NCI-H1048 (cell line): Measurements from ENCODE around the gene FUT3.
"Not testable (repeated sequence)": the region's sequence is repeated elsewhere in the genome, so short reads cannot be mapped to it uniquely, and the experiment has no call there.

Source experiments
- DNase-seq: peaks from one replicate; lab custom pipeline; 2025; lab: John Stamatoyannopoulos, UW

Gene FUT3

GRCh38 chr19:5851302-5851701 is at the start of gene FUT3:
Gene FUT3, minus strand, starts transcription at chr19:5851449.
- DNase-seq, result no peak

GRCh38 chr19:5900976-5901375 is 49.7 kb upstream of the FUT3 start:
- no peak for DNase-seq

GRCh38 chr19:5899728-5900526 is 48.7 kb upstream of the FUT3 start:
- no peak for DNase-seq

GRCh38 chr19:5897189-5897969 is 46.1 kb upstream of the FUT3 start:
- DNase-seq, result no peak

GRCh38 chr19:5896365-5897076 is 45.3 kb upstream of the FUT3 start:
- no peak for DNase-seq

- no peak for DNase-seq
These were observed 44.6 kb upstream of the FUT3 start for GRCh38 chr19:5895890-5896289.

- DNase-seq, result no peak
These were observed 44.2 kb upstream of the FUT3 start for GRCh38 chr19:5895409-5895808.

GRCh38 chr19:5894704-5895349 is 43.6 kb upstream of the FUT3 start:
- no peak for DNase-seq

- no peak for DNase-seq
These were observed 42.9 kb upstream of the FUT3 start for GRCh38 chr19:5893907-5894703.

- DNase-seq, result no peak
These were observed 42.2 kb upstream of the FUT3 start for GRCh38 chr19:5893296-5893903.

- DNase-seq, result no peak
These were observed 41.6 kb upstream of the FUT3 start for GRCh38 chr19:5892772-5893275.

- DNase-seq, result no peak
These were observed 40.9 kb upstream of the FUT3 start for GRCh38 chr19:5891938-5892771.

GRCh38 chr19:5891572-5891937 is 40.3 kb upstream of the FUT3 start:
- no peak for DNase-seq

GRCh38 chr19:5890099-5890498 is 38.9 kb upstream of the FUT3 start:
- DNase-seq, result no peak

GRCh38 chr19:5889288-5889971 is 38.2 kb upstream of the FUT3 start:
- no peak for DNase-seq

- DNase-seq, result not testable (repeated sequence)
These were observed 33.0 kb upstream of the FUT3 start for GRCh38 chr19:5884065-5884811.

GRCh38 chr19:5883157-5883873 is 32.1 kb upstream of the FUT3 start:
- DNase-seq, result not testable (repeated sequence)
